HT1080 (cell line): ENCODE results near the gene TSPO. TPM values are rescaled to one million over a fixed set of nuclear protein-coding genes. Genes with fewer than 3 reads are reported as not detected.
A peak's percentile ranks its signal among the peaks of the same experiment; 100 is the strongest.

Experiments used
- DNase-seq: peaks from one replicate; pipeline ENCODE4 v3.0.0-alpha.2; 2015; ENCODE audit warnings: low read depth
- total RNA-seq: library from RNA; depleted of rRNA; stranded (reverse); fragments of >200 nt; shearing (Covaris generic); gene quantifications from 2 replicates; pipeline ENCODE4 v1.2.3, GENCODE V29; 2014

Gene TSPO
- total RNA-seq, 1 experiment from 2014 or later: 304 TPM

DNA sequence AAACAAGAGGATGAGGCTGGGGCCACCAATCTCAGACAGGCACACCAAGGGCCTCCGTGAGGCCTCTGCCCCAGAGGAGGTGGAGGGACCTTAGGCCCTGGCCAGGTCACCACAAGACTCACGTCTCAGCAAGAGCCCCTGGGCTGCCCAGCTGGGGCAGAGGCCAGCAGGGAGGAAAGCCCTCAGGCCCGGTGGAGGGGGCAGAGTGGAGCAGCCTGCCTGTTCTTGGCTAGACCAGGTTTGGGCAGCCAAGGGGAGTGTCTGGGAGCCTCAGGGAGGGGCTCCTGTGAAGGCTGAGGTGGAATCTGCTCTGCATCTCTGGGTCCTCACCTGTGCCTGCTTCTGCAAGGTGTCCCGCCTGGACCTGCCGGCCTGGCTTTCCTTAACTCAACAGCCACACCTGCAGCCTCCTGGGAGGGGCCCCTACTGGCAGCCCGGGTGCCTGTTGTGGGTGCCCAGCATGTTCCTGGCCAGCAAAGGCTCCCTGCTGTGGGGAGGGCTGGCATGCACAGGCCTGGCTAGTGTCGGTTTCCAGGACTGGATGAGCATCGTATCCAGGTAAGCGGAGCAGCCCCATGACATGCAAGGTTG is 23.7 kb downstream of the TSPO start:
- DNase-seq: no peak

DNA sequence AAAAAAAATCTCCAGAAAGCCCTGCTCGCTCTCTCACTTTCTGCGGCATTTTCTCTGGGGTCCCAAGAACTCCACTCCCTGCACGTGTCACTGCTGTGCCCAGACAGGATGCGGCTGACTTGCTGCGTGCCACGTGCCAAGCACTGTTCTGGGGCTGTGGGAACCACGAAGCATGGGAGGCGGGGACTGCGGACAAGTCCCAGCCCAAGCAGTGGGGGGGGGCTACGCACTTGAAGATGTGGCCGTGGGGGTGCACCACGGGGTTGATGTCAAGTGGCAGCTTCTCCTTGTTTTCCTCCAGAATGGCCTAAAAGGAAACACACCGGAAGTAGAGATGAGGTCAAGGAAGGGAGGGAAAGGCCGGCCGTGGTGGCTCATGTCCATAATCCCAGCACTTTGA is 24.7 kb downstream of the TSPO start:
- DNase-seq: no peak

DNA sequence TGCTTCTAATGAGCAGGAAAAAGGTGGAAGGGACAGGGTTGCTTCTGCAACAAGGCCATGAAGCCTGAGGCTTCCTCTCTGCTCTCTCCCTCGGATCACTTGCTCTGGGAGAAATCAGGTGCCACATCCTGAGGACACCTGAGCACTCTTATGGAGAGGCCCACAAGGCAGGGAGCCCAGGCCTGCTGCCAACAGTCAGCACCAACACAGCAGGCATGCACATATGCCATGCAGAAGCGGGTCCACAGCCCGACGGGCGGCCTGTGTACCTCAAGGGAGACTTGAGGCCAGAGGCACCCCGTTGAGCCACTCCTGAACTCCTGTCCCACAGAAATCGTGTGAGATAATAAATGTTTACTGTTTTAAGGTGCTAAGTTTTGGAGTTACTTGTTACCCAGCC is 26.1 kb downstream of the TSPO start:
- no peak for DNase-seq

DNA sequence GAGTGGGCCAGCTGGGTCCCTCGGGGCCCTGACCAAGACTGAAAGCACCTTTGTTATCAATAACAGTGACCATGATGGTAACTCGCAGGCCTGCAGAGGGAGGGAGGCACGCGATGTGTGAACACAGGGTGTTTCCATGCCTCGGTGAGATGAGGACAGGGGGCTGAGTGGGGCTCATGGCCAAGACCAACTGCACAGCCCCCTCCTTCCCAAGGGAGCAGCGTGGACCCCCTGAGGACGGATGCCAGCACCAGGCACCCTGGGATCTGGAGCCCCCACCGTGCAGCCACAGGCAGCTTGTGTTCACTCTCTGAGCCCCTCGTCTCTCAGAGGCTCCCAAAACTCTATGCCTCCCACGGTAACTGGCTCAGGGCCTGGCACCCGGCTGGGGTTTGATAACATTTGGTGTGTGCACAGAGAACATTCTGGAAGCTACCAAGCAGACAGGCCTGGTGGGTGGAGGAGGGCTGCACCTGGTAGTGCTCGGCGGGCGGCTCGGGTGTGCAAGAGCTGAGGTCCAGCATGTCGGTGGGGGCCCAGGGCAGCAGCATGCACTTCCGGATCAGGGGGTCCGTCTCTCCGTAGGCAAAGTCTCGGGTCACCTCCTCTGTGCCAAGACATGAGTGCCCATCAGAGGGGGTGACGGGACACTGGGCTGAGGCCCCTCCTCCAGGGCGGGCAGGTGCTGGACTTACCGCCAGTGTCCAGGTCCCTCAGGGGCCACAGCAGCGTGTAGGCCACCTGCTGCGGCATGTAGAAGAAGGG is 28.0 kb downstream of the TSPO start:
- no peak for DNase-seq

DNA sequence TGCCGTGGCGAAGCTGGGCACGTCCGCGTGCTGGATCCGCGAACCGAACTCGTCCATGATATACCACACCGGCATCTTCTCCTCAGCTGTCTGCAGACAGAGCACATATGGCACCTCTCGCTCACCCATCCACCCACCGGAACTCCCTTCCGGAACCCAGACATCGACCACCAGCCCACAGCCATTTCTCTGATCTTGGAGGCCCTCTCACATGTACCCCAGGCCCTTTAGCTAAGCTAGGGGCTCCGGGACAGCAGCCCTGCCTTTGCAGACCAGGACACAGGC is 28.5 kb downstream of the TSPO start:
- DNase-seq: no peak

DNA sequence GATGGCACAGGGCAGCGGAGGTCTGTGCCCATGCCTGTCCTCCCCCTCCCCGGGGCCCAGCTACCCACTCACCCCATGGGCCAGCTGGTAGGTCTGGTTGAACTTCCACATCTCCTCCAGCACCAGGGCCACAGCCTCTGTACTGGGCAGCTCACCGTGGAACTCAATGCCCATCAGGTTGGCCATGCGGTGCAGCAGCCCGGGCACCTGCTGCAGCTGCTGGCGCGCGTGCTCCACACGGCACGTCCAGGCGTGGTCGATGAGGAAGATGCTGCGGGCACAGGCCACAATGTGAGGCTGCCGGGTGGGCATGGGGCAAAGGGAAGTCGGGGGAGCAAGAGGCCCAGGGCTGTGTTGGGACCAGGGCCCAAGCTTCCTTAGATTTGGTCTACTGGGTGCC is 29.3 kb downstream of the TSPO start:
- no peak for DNase-seq

DNA sequence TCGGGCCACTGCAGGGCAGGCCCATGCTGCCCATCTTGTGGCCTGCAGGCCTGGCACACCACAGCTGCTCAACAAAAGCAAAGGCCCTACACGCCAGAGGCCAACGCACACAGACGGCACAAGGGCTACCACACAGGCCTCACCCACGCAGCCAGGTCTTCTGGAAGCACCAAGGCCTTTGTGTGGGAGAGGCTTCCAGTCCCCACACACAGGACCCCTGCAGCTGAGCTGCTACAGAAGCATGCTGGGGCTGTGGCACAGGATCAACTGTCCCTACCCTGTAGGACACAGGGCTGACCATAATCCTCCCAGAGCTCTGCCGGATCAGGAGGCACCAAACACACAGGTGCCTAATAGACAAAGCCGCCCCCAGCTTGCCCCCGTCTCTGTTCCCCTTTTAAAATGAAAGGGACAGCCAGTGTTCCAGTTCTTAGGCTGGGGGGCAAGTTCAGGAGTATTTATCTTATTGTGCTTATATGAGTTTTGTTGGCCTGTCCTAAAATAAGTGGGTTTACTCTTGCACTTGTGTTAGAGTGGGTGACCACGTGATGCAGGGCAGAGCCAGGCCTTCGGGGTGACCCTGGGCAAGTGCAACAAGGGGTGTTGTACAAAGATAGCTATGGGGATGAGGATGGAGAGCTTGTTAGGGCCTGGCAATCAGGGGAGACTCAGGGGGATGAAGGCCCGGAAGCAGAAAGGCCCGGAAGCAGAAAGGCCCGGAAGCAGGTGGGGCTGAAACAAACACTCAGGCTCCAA is 30.1 kb downstream of the TSPO start:
- no peak for DNase-seq

DNA sequence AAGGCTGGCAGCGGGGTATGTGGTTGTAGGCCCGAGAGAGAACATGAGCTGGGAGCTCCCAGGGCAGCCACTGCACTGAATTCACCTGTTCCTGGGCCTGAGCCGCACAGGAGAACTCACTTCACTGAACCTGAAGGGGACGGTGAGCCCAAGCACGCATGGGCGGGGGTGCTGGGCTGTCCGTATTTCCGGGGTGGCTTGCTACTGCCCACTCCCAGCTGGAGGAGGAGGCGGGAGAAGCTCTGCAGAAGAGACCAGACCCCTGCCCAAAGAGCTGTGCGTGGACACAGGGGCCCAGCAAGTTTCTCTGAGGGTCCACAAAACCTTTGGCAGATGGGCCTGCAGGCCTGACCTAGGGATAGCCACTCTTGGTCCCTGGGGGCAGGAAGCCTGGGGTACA is 30.8 kb downstream of the TSPO start:
- no peak for DNase-seq

DNA sequence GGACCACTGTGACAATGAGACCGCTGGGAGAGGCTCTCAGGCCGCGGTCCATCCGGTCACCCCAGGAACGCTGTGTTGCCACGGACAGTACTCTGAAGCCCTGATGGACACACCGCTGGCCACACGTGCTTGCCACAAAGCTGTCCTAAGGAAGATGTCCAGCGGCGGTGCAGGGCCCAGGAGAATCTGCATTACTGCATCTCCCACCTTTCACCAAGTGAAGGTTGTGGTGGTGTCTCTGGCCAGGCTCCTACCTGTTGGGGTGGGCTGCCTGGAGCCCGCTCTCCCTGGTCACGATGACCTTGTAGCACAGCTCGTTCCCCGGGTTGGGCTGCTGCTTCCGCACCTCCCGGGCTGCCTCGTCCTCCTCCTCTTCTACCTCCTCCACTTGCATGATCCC is 31.4 kb downstream of the TSPO start:
- no peak for DNase-seq

DNA sequence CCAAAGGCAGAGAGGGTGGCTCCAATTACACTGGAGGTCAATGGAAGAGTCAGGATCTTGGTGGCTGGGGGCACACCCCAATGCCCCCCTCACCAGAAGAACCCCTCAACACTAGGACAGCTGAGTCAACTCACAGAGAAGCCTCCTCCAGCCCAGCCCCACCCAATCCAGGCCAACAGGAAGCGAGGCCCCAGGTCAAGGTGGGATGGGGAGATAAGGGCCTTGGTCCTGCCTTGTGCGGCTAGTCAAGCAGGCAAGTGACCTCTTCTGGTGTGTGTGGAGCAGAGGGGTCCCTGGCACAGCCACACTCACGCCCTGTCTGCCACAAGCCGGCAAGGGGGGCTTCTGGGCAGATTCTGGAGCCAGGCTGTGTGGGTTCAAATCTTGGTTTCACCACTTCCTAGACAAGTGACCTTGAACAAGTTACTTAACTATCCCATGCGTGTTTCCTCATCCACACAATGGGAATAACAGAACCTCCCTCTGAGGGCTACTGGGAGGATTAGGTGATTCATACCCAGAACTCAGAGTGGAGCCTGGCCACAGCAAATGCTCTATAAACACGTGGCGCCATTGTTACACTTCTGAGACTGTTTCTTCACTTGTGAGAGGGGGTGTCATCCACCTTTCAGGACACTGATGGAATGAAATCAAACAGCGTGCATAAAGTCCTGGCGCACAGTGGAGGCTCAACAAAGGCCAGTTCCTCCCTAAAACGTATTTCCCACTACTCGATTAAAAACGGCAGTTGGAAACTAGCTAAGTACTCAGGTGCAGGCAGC is 32.3 kb downstream of the TSPO start:
- peak; percentile 74 for DNase-seq

DNA sequence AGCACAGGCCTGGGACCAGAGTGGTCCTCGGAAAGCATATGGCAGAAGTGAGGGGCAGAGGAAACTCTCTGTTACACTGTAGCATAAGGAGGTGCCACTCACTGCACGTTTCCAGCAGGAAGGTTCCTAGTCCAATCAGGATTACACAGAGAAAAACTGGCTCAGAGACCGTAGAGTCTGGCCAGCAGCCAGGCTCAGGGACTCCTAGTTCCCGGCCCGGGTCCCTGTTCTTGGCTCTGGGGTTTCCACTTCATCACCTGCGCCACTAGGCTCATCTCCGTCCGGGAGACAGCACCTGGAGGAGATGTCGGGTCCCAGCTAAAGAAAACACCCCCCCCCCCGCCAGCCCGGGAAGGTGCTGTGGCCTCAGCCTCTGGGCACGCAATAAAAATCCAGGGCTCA is 34.5 kb downstream of the TSPO start:
- peak; percentile 15 for DNase-seq

DNA sequence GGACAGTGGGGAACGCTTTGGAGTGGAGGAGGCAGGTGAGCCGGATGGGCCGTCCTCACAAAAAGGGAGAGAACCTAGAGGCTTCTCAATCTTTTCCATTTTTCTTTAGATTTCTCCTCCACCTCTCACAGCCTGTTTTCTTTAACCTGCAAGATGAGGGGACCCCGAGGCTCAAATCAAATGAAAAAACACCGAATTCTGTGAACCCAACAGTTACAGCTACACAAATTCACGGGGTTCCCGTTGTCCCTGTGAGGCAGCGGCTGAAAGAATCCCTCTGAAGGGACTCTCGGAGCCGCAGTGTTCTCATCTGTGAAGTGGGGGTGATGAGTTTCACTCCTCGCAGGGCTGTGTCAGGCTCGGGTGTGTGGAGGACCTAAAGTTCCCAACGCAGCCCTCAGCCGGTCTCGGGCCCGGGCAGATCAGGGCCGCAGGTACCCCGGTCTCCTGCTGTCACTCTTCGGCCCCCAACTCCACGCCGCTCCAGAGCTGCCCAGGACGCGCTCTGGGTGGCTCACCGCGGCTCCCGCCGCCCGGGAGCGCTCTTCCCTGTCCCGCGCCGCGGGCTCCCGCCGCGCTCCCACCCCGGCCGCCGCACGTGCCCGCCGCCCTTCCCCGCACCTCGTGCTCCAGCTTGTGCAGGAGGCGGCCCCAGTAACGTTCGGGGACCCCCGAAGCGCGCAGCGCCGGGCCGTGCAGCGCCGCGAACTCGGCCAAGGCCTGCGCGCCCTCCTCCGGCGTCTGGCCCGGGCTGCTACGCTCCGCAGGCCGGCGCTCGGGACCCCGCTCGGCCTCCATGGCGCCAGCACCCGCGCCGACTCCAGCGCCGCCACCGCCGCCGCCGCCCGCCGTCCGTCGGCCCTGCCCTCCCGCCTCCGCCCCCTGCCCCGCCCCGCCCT is 35.2 kb downstream of the TSPO start, which contains the start of gene TTLL12:
TTLL12 (minus strand) TSS at position 863 of the 899 bp plus-strand sequence; CDS start at position 798, 65 bp downstream.
- DNase-seq: peak; percentile 23

DNA sequence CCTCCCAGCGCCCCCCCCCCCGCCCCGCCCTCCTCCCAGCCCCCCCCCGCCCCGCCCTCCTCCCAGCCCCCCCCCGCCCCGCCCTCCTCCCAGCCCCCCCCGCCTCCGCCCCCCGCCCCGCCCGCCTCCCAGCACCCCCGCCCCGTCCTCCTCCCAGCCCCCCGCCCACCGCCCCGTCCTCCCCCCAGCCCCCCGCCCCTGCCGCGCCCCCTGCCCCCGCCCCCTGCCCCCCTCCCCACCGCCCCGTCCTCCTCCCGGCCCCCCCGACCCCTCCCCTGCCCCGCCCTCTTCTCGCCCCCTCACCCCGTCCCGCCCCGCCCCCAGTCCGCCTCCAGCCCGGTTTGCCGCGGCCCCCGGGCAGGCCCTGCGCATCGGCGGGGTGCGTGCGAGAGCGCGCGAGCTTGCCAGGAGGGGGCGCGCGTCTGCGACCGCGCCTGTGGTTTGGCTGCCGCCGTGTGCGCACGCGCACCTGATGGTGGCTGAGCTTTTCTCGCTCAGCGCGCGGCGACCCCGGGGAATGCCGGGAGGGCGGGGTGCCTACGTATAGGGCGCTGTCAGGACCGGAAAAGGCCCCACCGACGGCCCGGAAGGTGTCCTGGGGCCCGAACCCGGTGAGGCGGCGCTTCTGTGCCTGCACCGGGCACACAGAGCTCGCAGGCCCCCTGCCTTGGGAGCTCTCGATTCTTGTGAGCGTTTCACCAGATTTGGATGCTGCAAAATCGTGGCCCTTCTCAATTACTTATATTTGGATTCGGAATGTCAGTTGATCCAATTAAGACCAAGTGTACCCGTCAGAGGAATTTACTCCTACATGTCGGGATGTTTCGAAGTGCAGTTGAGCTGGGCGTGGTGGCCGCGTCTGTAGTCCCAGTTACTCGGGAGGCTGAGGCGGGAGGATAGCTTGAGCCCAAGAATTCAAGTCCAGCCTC is 36.1 kb downstream of the TSPO start:
- peak; percentile 95 for DNase-seq

DNA sequence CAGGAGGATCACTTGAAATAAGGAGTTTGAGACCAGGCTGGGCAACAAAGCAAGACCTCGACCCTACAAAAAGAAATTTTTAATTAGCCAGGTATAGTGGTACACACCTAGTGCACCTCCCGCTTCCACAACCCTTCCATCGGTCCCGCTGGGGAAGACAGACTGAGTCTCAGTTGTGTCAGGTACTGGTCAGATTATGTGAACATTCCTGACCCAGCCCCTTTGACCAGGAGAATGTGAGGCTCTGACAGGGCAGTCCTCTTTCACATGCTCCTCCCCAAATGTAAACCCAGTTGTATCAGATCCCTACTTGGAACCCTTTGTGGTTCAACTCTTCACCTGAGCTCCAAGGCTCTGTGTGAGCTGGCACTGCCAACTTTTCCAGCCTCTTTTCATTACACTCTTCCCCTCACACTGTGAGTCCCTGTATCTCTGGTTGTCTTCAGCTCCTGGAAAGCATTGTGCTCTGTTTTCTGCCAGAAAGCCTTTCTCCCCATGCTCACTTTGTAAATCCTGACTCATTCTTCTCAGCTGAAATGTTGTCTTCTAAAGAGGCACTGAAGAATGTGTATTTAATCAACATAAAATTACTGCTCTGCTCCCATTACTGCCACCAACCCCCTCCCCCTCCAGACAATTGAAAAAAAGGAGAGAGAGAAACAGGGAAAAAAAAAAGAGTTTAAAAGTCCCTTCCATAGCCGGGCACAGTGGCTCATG is 37.6 kb downstream of the TSPO start:
- no peak for DNase-seq

DNA sequence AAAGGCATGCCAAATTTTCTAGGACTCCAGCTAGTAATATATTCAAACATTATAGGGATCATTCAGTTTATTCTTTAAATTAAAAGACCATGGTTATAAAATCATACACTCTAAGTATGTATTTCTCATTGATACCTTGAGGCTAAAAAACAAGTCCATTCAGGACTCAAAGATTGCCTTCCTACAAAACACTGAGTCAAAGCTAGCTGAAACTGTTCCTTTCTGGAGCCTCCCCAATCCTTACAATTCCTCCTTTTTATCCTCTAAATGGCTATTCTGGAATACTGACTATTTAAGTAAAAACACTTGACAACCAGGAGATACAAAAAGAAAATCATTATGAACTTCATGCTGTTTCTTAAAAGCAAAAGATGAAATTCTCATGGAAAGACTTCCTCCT is 40.5 kb downstream of the TSPO start:
- DNase-seq: no peak

DNA sequence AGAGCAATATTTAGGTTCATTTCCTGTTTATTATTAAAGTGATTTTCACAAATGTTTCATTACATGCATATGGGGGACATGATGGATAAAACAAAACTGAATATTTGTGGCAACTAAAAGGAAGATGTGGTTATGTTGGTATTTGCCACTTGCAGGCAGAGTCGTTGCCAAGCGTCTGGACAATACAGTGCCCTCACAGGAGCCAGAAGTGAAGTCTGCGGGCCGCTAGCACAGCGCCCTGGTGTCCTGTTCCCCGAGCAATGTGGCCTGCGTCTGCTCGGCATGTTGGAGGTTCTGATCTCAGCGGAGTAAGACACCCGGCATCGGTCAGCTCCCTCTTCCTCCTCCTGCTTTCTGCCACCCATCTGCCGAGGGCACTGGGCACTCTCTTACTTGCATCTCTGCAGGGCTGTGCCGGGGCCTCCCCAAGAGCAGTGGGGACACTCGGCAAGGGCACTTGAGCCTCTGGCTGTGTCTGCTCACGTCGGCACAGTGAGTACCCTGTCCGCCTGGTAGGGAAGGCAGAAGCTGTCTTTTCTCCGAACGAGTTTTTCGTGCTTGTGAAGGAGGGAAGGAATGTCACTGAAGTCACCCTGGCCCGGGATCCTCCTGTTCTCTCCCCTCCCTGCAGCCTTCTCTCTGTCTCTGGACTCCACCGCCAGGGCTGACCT is 46.0 kb downstream of the TSPO start:
- DNase-seq: peak; percentile 16

DNA sequence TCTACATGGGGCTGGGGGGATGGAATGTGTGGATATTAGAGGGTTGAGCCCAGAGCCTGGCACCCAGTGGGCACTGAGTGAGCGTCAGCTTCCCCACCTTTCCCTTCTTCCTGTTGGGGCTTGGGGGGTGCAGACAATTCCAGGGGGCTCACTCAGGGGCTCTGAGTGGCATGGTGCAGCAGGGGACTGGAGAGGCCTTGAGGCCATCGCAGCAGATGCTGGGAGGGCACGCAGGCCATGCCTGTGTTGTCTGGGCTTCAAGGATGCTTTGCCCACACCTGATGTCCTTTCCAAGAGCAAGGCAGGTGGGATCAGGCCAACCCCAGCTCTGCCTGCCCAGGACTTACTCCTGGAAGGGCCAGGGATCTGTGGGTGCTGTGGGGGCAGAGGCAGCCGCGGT is 46.8 kb downstream of the TSPO start:
- DNase-seq: no peak

DNA sequence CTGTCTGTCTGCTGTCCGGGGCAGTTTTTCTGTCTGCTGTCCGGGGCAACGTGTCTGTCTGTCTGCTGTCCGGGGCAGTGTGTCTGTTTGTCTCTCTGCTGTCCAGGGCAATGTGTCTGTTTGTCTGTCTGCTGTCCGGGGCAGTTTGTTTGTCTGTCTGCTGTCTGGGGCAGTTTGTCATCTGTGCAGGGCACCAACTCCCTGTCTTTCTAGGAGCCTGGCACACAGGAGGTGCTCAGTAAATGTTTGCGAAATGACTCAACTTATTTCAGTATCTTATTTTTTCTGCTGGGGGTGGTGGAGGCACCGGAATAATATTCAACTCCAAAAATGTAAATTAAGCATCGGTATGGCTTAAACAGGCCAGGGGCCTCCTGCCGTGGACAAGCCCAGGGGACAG is 47.6 kb downstream of the TSPO start:
- DNase-seq: no peak
